NCI-H1417 (cell line): Measurements from ENCODE around the gene ZNF426.
"Not testable (repeated sequence)": the region's sequence is repeated elsewhere in the genome, so short reads cannot be mapped to it uniquely, and the experiment has no call there.

Source experiments
- DNase-seq, 3 experiments: peaks; one replicate each; lab custom pipeline; 2025; lab: John Stamatoyannopoulos, UW

The ZNF426 gene

DNA sequence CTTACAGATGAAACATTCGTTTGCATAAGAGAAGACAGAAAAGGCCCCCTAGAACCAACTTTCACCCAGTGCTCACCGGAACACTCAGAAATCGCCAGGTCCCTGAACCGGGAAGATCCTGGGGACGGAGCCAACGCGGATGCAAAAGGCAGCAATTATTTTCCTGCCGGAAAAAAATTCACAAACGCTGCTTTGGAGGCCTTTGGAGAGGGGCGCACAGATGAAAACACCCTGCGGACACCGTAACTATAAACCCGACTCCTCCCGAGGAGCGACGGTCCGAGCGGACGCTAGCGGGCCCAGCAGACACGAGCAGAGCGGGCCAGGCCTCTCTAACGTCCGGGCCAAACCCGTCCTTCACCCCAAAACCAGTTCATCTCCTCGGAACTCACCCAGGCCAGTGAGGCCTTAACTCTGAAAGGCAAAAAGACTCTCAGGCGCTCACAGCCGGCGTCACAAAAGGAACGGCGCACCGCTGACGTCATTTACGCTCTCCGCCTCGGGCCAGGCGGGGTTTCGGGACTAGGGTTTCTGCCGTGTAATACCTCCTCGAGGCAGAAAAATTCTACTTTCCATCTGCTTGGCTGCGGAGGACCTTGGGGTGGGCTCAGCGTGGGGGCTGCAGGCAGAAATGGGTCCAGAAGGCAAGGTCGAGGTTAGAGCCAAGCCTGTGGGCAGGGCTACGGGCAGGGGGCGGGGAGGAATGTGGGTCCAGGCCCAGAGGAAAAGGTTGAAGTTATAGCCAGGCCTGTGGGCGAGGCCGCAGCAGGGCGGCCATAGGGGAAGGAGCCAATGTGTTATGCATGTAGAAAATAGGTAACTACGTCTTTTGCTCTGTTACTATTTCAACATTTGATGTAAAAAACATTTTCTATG, at the start of gene ZNF426:
Gene ZNF426 (minus strand): TSS at position 463 of the 876 bp plus-strand sequence. CDS start 2,413 bp downstream, outside the sequence.
- peak; percentile 57 to 94 (median 88) for DNase-seq

DNA sequence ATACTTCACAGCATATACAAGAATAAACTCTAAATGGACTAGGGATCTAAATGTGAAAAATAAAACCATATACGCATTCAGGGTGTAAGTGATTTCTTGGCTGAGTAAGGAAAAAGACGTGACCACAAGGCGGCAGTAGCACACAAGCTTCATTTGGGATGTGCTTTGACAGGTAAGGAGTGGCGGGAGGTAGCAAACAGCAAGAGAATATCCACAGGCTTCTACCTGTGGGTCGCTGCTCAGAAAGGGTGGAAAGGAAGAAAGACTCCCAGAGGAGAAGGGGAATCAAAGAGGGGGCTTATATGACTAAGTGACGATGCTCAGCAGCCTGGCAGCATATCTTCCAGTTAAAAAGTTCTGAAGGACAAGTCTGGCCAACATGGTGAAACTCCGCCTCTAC, 48.3 kb upstream of the ZNF426 start:
- DNase-seq: peak; percentile 54 to 88 (median 63)

DNA sequence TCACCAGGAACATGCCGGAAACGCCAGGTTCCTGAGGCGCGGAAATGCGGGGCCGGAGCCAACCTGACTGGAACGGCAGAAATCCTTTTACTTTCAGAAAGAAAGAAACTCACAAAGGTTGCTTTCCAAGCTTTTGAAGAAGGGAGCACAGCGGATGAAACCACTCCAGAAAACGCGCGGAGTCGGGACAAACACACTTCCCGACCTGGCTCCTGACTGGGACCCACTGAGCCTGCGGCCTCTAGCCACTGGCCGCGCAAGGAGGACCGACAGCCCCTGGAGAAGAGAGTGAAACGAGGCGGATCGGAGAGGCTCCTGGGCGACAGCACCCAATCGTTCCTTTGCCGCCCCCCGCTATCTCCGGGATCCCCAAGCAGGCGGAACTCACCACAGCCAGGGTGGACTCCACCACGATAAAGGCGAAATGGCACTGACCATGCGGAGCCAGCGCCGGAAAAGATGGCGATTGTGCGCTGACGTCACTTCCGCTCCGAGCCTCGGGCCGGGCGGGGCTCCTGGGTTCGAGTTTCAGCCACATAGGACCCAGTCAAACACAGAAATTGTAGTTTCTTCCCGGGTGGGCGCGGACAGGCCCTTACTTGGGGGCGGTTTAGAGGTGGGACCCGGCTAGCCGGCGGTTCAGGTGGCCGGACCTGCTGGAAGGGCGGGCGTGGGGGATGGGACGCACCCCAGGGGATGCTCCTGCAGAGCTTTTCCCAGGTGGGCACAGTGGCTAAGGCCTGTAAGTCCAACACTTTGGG, 45.8 kb upstream of the ZNF426 start, which contains the start of gene ZNF121:
Gene ZNF121 (minus strand): TSS at position 432 of the 761 bp plus-strand sequence. CDS start 16,407 bp downstream, outside the sequence.
- DNase-seq: peak; percentile 69 to 93 (median 91)

DNA sequence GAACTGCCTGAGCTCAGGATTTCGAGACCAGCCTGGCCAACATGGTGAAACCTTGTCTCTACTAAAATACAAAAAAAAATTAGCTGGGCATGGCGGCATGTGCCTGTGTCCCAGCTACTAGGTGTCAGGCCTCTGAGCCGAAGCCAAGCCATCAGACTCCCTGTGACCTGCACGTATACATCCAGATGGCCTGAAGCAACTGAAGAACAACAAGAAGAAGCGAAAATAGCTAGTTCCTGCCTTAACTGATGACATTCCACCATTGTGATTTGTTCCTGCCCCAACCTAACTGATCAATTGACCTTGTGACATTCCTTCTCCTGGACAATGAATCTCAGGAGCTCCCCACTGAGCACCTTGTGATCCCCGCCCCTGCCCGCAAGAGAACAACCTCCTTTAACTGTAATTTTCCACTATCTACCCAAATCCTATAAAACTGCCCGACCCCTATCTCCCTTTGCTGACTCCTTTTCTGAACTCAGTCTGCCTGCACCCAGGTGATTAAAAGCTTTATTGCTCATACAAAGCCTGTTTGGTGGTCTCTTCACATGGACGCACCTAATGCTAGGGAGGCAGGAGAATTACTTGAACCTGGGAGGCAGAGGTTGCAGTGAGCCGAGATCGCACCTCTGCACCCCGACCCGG, 43.8 kb upstream of the ZNF426 start:
- not testable (repeated sequence) for DNase-seq

DNA sequence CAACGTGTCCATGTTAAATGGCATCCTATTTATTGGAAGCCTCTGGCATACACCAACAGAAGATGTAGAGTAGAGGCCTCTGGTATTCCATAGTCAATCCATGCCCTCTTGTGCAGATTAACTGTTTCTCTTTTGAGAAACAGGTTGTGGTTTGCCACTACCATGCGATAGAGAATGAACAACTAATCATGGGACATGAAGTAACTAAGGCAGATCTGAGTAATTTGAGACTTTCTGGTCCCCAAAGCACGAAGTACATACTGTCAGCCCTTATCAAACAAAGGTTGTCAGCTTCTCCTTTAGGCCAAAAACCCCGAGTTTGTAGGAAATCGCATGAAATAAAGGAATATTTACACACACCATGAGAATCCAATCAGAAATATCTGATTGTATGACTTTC, 42.3 kb upstream of the ZNF426 start:
- no peak for DNase-seq

DNA sequence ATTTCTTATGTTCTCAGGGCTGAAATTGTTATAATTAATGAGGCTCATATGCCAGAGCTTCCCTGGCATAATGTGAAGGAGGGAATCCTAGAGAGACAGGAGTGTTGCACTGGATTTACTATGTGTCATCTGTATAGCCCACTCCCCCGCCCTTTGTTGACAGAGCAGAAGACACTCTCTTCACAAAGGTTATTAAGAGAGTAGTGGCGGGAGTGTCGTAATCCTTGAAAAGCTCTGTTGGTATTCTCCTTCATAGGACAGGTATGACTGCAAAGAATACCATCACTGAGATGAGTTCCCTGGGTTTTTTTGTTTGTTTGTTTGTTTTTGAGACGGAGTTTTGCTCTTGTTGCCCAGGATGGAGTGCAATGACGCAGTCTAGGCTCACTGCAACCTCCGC, 31.8 kb upstream of the ZNF426 start:
- DNase-seq: no peak

DNA sequence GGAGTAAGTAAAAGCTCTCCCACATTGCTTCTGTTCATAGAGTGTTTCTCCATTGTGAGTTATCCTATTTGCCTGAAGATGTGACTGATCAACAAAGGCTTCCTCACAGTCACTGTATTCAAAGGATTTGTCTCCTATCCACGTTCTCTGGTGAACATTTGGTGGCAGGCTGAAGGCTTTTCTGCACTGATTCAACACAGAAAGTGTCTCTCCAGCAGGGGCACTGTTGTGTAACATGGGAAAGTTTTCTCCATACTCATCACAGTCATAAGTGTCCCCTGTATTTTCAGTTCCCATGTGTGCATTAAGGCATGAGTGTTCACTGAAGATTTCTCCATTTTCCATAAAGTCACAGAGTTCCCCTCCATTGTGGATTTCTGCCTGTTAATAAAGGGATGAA, 28.3 kb upstream of the ZNF426 start:
- no peak for DNase-seq

DNA sequence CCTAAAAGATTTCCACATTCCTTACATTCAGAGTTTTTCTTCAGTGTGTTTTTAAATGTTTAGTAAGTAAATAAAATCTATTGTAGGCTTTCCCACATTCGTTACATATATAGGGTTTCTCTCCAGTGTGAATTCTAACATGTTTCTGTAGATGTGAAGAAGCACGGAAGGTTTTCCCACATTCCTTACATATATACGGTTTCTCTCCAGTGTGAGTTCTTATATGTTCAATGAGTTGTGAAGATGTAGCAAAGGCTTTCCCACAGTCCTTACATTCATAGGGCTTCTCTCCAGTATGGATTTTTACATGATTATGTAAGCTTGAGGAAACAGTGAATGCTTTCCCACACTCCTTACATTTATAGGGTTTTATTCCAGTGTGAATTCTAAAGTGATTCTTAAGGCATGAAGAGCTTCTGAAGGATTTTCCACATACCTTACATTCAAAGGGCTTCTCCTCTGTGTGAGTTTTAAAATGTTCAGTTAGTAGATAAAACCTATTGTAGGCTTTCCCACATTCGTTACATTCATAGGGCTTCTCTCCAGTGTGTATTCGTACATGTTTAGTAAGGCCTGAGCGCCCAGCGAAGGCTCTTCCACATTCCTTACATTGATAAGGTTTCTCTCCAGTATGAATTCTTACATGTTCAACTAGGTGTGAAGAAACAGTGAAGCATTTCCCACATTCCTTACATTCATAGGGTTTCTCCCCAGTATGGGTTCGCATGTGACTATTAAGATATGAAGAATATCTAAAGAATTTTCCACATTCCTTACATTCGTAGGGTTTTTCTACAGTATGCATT, 27.7 kb upstream of the ZNF426 start:
- peak in 1 of 3 experiments; percentile 41 for DNase-seq

DNA sequence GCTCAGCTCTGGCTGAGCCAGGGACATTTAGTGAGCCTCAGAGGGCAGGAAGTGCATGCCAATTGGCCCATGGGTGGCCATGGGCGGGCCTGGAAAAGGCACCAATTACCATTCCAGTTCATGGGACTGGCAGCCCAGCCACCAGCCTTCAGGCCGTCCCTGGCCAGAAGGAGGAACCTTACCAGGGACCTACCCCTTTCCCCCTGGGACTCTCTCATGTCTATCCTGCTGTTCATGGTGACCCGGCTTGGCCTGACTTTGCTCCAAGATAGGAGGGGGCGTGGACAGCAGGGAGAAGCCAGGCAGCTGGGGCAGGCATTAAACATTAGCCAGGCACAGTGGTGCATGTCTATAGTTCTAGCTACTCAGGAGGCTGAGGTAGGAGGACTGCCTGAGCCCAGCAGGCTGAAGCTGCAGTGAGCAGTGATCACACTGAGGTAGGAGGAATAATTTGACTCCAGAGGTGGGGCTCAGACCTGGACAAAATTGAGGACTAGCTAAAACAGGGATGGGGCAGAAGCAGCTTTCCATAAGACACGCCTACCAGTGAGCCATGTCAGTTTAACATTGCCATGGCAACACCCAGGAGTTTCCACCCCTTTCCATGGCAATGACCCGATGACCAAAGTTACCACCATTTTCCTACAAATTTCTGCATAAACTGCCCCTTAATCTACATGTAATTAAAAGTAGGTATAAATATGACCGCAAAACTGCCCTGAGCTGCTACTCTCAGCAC, 14.3 kb upstream of the ZNF426 start:
- DNase-seq: no peak

DNA sequence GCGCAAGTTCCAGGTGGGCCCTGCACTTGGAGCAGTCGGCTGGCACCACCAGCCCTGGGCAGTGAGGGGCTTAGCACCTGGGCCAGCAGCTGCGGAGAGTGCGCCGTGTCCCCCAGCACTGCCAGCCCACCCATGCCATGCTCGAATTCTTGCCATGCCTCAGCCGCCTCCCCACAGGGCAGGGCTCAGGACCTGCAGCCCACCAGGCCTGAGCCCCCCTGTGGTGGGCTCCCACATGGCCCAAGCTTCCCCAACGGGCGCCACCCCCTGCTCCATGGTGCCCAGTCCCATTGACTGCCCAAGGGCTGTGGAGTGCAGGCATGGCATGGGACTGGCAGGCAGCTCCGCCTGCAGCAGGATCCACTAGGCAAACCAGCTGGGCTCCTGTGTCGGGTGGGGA, 9.4 kb upstream of the ZNF426 start:
- DNase-seq: no peak

DNA sequence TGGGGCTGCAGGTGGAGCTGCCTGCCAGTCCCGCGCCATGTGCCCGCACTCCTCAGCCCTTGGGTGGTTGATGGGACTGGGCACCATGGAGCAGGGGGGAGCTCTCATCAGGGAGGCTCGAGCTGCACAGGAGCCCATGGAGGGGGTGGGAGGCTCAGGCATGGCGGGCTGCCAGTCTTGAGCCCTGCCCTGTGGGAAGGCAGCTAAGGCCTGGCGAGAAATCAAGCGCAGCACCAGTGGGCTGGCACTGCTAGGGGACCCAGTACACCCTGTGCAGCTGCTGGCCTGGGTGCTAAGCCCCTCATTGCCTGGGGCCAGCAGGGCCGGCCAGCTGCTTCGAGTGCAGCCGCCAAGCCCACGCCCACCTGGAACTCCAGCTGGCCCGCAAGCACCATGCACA, 2.8 kb upstream of the ZNF426 start:
- DNase-seq: not testable (repeated sequence)

DNA sequence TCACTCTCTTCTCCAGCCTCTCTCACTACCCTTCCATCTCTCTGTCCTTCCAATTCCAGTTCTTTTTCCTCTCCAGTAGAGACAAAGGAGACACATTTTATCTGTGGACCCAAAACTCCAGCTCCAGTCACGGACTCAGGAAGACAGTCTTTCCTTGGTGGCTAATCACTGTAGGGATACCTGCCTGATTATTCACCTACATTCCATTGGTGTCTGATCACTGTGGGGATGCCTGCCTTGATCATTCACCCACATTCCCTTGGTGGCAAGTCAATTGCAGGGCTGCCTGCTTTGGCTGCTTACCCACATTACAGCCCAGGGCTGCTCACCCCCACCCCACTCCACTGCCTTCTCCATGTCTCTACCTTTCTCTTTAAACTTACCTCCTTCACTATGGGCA, 1.5 kb upstream of the ZNF426 start:
- DNase-seq: not testable (repeated sequence)

DNA sequence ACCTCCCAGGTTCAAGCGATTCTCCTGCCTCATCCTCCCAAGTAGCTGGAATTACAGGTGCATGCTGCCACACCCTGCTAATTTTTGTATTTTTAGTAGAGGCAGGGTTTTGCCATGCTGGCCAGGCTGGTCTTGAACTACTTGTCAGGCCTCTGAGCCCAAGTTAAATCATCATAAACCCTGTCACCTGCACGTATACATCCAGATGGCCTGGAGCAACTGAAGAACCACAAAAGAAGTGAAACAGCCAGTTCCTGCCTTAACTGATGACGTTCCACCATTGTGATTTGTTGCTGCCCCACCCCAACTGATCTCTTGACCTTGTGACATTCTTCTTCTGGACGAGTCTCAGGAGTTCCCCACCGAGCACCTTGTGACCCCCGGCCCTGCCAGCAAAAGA, 756 bp upstream of the ZNF426 start:
- DNase-seq: not testable (repeated sequence)

DNA sequence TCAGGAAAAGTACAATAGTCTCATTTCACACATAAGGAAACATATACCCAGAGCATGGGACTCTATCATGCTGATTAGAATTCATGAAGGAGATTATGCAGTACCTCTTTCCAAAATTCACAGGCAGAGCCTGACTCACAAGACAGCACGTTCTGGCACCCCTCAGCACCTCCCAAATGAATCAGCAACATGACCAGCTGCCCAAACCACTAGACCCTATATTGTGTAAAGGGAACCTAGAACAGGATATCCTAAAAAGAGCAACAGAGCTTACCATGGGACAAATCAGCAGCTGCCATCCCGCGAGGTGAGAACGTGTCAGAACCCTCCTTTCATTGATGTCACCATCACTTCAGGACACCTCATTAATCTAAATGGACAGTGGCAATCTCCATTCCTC, 2.5 kb downstream of the ZNF426 start:
- DNase-seq: no peak

DNA sequence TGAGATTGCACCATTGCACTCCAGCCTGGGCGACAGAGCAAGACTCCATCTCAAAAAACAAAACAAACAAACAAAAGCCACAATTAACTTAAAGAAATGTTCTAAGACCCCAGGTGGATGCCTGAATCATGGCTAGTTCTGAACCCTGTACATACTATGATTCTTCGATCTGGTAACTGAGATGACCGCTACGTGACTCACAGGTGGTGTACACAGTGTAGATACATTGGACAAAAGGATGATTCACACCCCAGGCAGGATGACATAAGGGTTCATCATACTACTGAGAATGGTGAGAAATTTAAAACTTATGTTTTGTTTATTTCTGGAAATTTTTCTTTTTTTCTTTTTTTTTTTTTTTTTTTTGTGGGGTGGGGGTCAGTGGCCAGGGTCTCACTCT, 6.5 kb downstream of the ZNF426 start:
- DNase-seq: no peak

DNA sequence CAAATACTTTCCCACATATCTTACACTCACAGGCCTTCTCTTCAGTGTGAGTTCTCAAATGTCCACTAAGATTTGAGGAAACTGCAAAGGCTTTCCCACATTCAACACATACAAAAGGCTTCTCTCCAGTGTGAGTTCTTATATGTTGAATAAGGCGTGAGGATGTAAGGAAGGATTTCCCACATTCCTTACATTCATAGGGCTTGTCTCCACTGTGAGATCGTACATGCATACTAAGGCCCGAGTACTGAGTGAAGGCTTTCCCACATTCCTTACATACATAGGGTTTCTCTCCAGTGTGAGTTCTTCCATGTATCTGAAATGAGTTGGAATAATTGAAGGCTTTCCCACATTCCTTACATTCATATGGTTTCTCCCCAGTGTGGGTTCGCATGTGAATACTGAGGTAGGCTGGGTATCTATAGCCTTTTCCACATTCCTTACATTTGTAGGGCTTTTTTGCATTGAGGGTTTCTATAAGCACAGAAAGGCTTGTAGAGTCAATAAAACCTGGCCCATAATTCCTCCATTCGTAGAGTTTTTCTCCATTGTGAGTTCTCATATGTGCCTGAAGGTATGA, 9.6 kb downstream of the ZNF426 start:
- peak in 1 of 3 experiments; percentile 4 for DNase-seq

DNA sequence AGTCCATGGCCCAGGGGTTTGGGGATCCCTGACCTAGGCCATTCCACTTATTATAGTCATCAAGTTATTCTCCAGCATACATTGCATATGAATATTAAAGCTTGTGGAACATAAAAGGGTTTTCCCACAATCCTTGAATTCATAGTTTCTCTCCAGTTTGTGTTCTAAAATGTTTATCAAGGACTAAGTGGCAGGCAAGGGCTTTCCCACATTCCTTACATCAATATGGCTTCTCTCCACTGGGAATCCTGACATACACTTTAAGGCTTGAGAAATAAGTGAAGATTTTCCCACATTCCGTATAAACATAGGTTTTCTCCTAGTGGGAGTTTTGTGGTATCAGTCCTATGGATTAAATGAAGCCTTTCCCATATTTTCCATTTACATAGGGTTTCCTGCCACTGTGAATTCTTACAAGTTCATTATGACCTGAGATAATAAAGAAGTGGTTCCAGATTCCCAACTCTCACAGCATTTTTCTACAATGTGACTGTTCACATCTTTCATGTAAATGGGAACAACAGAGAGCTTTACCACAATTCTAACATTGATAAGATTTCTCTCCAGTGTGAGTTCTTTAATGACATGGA, 14.5 kb downstream of the ZNF426 start:
- no peak for DNase-seq

DNA sequence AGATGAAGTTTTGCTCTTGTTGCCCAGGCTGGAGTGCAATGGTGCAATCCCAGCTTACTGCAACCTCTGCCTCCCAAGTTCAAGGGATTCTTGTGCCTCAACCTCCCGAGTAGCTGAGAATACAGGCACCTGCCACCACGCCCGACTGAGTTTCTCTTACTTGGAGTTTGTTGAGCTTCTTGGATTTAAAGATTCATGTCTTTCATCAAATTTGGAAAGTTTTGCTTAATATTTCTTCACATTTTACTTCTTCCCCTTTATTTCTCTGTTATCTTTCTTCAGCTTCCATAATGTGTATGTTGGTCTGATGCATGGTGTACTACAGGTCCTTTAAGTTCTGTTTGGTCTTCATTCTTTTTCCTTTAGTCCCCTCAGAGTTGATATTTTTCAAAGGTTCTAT, 31.2 kb downstream of the ZNF426 start:
- no peak for DNase-seq

DNA sequence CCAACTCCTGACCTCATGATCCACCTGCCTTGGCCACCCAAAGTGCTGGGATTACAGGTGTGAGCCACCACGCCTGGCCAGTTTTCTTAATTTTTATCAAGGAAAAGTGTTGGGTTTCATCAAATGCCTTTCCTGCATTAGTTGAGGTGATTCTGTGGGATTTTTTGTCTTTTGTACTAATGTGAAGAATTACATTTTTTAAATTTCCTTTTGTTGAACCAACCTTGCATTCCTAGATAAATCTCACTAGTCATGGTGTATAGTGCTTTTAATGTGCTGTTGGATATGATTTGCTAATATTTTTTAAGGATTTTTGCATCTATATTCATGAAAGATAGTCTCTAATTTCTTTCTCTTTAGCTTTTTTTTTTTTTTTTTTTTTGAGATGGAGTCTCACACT, 37.6 kb downstream of the ZNF426 start:
- DNase-seq: no peak
